Measurements from ENCODE around the gene USP31. TPM values are rescaled to one million over a fixed set of nuclear protein-coding genes. Genes with fewer than 3 reads are reported as not detected.
A peak's percentile ranks its signal among the peaks of the same experiment; 100 is the strongest.

Gene USP31
- total and polyA plus RNA-seq, 2 of the 13 experiments (the other 11 are each of a cell fraction or from before 2014, with no cell fraction given) = 22.5 to 23.3 TPM

- TF ChIP-seq ZNF574 (CRISPR knock-in tag; IDR thresholded peaks at IDR 0.05) = peak; percentile 85
- TF ChIP-seq PHB2 (IDR thresholded peaks at IDR 0.05; ENCODE audit: partially characterized antibody) = no peak
- peak; percentile 63 for TF ChIP-seq AGO2 (optimal IDR thresholded peaks at IDR 0.05; ENCODE audit: low read depth, low read length)
- TF ChIP-seq HDAC1 (CRISPR knock-in tag; IDR thresholded peaks at IDR 0.05) = peak; percentile 87
- 0 out of 2 replicates have a peak, but pooled peaks have one; percentile 86 for TF ChIP-seq KDM3A (CRISPR knock-in tag; IDR thresholded peaks at IDR 0.05; ENCODE audit: low read depth)
- no peak for TF ChIP-seq NFE2 (CRISPR knock-in tag; IDR thresholded peaks at IDR 0.05)
- TF ChIP-seq, protein P1, sequence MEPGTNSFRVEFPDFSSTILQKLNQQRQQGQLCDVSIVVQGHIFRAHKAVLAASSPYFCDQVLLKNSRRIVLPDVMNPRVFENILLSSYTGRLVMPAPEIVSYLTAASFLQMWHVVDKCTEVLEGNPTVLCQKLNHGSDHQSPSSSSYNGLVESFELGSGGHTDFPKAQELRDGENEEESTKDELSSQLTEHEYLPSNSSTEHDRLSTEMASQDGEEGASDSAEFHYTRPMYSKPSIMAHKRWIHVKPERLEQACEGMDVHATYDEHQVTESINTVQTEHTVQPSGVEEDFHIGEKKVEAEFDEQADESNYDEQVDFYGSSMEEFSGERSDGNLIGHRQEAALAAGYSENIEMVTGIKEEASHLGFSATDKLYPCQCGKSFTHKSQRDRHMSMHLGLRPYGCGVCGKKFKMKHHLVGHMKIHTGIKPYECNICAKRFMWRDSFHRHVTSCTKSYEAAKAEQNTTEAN (CRISPR knock-in tag; conservative IDR thresholded peaks at IDR 0.05) = 0 out of 2 replicates have a peak, but pooled peaks have one; percentile 44
- peak; percentile 77; the same call in 1 of the 2 replicates for TF ChIP-seq ZFP91 (CRISPR knock-in tag; IDR thresholded peaks at IDR 0.05; ENCODE audit: borderline replicate concordance)
- no peak for TF ChIP-seq NR2F6 (IDR thresholded peaks at IDR 0.05)
- peak; percentile 60; the same call in 1 of the 2 replicates for TF ChIP-seq NR2F6 (CRISPR knock-in tag; IDR thresholded peaks at IDR 0.05)
- peak; percentile 80; the same call in 1 of the 2 replicates for TF ChIP-seq HES4 (CRISPR knock-in tag; IDR thresholded peaks at IDR 0.05; ENCODE audit: borderline replicate concordance)
- TF ChIP-seq SUZ12 (IDR thresholded peaks at IDR 0.05; ENCODE audit: low read depth, low read length) = no peak
- TF ChIP-seq, protein P2, sequence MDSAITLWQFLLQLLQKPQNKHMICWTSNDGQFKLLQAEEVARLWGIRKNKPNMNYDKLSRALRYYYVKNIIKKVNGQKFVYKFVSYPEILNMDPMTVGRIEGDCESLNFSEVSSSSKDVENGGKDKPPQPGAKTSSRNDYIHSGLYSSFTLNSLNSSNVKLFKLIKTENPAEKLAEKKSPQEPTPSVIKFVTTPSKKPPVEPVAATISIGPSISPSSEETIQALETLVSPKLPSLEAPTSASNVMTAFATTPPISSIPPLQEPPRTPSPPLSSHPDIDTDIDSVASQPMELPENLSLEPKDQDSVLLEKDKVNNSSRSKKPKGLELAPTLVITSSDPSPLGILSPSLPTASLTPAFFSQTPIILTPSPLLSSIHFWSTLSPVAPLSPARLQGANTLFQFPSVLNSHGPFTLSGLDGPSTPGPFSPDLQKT (CRISPR knock-in tag; IDR thresholded peaks at IDR 0.05; ENCODE audit: borderline replicate concordance) = peak; percentile 18; the same call in 1 of the 2 replicates
- TF ChIP-seq ZNF451 (CRISPR knock-in tag; IDR thresholded peaks at IDR 0.05) = no peak
- TF ChIP-seq RFXAP (CRISPR knock-in tag; IDR thresholded peaks at IDR 0.05; ENCODE audit: borderline replicate concordance) = peak; percentile 49; the same call in 1 of the 2 replicates
- no peak for TF ChIP-seq PREB (CRISPR knock-in tag; IDR thresholded peaks at IDR 0.05)
- TF ChIP-seq ZFAT (CRISPR knock-in tag; conservative IDR thresholded peaks at IDR 0.05) = no peak; the same call in 1 of the 2 replicates
- TF ChIP-seq ZNF530 (CRISPR knock-in tag; IDR thresholded peaks at IDR 0.05; ENCODE audit: low read depth) = no peak
- TF ChIP-seq ZMYM4 (CRISPR knock-in tag; IDR thresholded peaks at IDR 0.05) = peak; percentile 84
- no peak for TF ChIP-seq ZNF562 (CRISPR knock-in tag; IDR thresholded peaks at IDR 0.05; ENCODE audit: borderline replicate concordance)
- TF ChIP-seq SMAD1 (CRISPR knock-in tag; IDR thresholded peaks at IDR 0.05; ENCODE audit: borderline replicate concordance, low read depth) = no peak
Measured at GRCh38 chr16:23148513-23149266, 562 bp downstream of the USP31 start (continued).

Data from HepG2 (cell line).